HG03103 (cell line): Measurements from ENCODE around the gene SMC1B.
"Not testable (repeated sequence)": the region's sequence is repeated elsewhere in the genome, so short reads cannot be mapped to it uniquely, and the experiment has no call there.

Source experiments
- ATAC-seq: cut with Tn5 transposase; IDR thresholded peaks from one replicate; pipeline ENCODE4 v1.9.1; 2021; ENCODE audit warnings: low read depth; ENCODE audit not compliant: unreplicated experiment

SMC1B gene

DNA sequence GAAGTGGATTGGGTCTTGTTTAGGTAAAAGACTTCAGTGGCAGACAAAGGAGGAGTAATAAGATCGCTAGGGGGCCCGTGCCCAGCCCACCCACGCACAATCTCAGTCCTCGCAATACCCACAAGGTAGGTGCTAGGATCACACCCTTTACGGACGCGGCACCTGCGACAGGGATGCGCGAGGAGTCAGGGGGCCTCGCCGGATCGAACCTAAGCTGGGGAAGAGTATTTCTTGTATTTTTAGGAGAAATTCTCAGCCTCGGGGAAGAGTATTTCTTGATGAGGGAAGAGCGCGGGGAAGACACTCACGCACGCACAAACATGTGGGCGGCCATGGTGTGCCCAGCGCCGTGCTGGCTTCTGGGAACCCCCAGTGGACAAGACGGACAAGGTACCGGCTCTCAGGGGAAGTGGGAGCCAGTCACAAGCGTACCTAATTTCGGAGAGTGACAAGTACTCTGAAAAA, 104.4 kb downstream of the SMC1B start:
- ATAC-seq = no peak

DNA sequence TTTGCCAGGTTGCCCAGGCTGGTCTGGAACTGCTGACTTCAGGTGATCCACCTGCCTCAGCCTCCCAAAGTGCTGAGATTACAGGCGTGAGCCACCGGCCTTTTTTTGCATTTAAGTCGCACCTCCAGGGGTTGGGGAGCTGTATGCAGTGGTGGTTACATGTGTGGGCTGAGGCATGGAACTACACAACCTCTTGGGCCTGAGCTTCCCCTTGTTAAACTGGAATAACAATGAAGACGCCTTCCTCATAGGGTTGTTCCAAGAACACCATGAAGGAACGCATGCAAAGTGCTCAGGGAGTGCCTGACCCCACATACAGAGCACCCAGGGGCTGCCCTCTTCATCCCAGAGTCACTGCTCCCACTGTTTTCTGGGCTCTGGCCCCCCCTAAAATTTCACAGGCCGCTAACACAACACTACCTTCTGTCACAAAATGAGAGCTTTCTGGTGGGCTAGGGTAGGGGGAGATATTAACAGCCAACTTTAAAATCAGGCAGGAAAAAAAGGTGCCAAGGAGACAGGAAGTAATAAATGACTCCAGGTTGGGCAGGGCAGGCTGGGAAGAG, 104.9 kb downstream of the SMC1B start:
- no peak for ATAC-seq

DNA sequence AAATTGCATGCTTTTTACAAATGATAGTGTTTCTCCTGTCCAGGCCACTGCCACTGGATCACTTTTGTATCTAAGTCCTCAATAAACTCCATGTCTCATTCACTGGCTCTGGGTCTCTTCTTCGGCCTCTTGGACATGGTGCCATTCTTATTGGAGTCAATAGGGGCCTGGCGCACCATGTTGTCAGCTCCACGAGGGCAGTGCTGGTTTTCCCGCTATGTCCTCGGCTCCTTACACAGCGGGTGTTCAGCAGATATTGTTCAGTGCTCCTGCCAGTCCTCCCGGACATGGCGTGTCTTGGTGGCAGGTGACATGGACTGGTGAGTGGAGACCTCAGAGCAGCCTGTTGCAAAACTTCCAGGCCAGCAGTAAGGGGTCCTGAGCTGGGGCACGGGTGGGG, 107.3 kb downstream of the SMC1B start:
- ATAC-seq = no peak

DNA sequence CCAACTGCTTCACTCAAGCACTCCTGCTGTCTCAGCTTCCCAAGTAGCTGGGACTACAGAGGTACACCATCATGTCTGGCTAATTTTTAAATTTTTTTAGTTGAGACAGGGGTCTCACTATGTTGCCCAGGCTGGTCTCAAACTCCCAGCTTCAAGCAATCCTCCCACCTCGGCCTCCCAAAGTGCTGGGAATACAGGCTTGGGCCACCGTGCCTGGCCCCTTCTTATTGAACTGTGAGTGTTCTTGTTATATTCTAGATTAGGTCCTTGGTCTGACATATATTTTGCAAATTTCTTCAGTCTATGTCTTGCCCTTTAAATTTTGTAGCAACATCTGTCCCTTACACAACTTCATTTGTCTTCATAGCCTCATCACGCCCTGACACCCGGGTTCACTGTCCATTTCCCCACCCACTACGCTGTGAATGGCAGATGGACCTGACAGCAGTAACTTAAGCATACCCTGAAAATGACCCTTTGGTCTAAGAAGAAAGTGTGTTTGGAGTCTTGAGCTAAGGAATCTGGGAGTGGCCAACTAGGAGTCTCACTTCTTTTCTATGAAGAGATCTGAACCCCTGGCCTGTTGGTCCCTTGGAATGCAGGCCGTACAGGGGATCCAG, 107.8 kb downstream of the SMC1B start:
- ATAC-seq = no peak

DNA sequence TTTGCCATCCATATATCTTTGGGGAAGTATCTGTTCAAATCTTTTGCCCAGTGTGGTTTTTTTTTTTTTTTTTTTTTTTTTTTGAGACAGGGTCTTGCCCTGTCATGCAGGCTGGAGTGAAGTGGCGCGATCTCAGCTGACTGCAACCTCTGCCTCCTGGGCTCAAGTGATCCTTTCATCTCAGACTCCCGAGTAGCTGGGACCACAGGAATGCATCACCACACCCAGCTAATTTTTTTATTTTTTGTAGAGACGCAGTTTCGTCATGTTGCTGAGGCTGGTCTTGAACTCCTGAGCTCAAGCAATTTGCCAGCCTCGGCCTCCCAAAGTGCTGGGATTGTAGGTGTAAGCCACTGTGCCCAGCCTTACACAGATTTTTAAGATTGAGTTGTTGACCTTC, 108.4 kb downstream of the SMC1B start:
- ATAC-seq = no peak

DNA sequence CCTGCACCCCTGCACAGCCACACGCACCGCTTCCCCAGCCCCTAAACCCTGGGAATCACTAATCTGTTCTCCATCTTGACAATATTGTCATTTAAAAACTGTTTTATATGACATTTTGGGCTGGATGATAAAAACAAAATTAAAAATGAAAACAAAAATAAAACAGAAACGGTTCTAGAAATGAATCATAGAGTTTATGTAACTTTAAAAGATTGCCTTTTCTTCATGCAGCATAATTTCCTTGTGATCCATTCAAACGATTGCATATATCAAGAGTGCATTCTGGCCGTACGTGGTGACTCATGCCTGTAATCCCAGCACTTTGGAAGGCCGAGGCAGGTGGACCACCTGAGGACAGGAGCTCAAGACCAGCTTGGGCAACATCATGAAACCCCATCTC, 110.2 kb downstream of the SMC1B start:
- no peak for ATAC-seq

DNA sequence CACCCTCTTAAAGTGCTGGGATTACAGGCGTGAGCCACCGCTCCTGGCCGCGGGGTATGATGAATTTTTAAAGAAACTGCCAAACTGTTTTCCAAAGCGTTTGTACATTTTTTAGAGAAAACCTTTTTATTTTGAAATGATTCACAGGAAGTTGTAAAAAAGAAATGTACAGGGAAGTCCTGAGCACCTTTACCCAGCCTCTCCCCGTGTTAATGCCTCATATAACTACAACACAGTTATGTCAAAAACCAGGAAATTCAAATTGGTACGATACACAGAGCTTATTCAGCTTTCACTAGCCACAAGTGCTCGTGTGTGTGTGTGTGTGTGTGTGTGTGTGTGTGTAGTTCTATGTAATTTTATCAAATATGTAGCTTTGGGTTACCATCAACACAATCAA, 110.6 kb downstream of the SMC1B start:
- no peak for ATAC-seq

DNA sequence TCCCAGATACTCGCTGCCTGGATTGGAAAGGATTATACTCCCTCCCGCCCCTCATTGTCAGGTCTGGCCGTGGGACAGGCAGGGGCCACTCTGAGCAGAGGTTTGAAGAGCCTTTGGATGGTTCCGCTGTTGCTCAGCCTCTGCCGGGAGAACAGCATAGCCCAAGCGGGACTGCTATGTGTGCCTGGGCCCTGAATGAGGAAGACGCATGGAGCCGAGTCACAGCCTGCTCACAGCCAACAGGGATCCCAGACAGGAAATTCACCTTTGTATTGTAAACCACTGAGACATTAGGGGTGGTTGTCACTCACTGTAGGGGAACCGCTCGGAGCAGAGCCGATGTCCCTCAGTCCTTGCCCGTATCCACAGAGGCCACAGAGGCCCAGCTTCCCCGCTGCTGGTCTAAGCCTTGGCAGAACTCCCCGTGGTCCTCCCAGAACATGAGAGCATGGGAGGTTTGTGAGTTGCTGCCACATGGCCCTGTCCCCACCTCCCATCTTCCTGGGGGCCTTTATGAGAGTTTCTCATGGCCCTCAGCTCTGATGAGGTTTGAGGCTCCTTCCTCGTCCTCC, 114.4 kb downstream of the SMC1B start:
- ATAC-seq = no peak

DNA sequence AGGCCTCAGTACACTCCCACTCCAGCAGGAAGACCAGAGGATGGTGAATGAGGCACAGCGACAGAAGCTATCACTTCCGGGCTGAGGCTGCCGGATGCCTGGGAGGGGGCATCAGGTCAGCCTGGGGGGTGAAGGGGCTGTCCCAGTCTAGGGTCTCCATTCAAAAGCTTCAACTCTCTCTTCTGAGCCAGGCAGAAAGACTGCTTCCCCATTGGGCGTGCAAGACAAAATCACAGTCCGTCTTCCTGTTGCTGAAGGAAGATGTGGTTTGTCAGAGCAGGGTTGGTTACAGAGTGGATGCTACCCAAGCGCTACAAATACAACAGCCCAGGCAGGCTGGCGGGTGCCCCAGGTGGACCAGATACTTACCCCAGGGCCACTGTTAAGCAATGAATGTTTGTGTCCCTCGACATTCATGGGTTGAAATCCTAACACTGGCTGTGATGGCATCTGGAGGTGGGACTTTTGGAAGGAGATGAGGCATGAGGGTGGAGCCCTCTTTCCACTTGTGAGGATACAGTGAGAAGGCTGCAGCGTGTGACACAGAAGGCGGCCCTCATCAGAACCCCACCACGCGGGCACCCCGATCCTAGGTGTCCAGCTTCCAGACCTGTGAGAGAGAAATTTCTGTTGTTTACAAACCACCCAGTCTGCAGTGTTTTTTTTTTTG, 116.6 kb downstream of the SMC1B start:
- no peak for ATAC-seq

DNA sequence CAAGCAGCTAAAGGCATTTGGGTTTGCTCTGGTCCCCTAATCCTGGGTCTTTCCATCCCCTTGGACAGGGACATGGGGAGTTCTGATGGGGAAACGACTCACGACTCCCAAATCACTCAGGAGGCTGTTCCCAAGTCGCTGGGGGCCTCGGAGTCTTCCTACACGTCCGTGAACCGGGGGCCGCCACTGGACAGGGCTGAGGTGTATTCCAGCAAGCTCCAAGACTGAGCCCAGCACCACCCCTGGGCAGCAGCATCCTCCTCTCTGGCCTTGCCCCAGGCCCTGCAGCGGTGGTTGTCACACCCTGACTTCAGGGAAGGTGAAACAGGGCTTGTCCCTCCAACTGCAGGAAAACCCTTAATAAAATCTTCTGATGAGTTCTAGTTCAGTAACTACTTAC, 117.9 kb downstream of the SMC1B start:
- ATAC-seq = no peak

DNA sequence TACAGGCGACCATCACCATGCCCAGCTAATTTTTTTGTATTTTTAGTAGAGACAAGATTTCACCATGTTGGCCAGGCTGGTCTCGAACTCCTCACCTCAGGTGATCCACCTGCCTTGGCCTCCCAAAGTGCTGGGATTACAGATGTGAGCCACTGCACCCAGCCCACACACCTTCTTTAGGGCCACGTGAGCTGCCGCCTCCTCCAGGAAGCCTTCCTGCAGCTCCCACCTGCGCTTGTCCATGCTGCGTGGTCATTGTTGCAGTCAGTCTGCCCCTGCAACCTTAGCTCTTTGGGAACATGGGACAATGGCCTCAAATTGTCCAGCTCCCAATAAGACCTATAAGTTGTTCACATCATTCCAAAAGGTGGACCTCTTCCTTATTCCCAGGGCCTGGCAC, 118.4 kb downstream of the SMC1B start:
- not testable (repeated sequence) for ATAC-seq
